ENCODE measurements around the gene ZNF660. TPM values are rescaled to one million over a fixed set of nuclear protein-coding genes. Genes with fewer than 3 reads are reported as not detected.

Gene ZNF660
- total and polyA plus RNA-seq, 9 of the 15 experiments (the other 6 are each of a cell fraction or from before 2014, with no cell fraction given), result 0.06 to 0.65 (median 0.17) TPM

DNA sequence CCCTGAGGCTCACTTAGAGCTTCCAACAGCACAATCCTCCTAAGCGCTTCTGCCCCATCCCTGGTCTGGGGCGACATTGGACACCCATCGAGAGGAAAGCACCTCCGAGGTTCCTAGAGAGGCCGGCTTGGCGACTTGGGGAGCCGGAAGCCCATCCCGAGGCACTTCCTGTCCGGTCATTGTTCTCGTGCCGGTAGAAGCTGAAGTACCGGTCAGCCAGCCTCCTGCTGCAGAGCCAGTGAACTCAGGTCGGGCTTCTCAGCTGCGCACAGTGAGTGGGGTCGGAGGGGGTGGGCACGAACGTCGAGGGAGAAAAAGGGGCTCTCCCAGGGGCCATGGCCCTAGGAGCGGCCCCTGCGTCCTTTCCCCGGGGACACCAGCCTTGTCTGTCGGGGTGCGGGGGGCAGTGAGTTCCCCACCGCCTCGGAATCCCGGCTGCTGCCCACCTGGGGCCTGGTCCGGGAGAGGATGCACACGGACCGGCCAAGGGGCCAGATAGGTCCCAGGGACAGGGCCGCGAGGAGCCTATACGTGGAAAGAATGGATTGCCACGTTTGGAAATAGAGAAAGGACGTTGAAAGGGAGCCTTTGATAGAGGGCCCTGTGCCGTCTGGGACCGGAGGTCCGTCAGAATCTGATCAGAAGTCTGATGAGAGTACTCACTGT lies 63.9 kb downstream of the ZNF660 start, which contains the start of gene ZNF35 (continued):
- TF ChIP-seq, protein P1, sequence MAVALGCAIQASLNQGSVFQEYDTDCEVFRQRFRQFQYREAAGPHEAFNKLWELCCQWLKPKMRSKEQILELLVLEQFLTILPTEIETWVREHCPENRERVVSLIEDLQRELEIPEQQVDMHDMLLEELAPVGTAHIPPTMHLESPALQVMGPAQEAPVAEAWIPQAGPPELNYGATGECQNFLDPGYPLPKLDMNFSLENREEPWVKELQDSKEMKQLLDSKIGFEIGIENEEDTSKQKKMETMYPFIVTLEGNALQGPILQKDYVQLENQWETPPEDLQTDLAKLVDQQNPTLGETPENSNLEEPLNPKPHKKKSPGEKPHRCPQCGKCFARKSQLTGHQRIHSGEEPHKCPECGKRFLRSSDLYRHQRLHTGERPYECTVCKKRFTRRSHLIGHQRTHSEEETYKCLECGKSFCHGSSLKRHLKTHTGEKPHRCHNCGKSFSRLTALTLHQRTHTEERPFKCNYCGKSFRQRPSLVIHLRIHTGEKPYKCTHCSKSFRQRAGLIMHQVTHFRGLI (CRISPR knock-in tag; IDR thresholded peaks at IDR 0.05), result no peak
- TF ChIP-seq HIVEP1 (CRISPR knock-in tag; IDR thresholded peaks at IDR 0.05), result no peak
- peak; percentile 83 for TF ChIP-seq DIDO1 (tag; IDR thresholded peaks at IDR 0.05; ENCODE audit: low read depth)
- TF ChIP-seq, protein P2, sequence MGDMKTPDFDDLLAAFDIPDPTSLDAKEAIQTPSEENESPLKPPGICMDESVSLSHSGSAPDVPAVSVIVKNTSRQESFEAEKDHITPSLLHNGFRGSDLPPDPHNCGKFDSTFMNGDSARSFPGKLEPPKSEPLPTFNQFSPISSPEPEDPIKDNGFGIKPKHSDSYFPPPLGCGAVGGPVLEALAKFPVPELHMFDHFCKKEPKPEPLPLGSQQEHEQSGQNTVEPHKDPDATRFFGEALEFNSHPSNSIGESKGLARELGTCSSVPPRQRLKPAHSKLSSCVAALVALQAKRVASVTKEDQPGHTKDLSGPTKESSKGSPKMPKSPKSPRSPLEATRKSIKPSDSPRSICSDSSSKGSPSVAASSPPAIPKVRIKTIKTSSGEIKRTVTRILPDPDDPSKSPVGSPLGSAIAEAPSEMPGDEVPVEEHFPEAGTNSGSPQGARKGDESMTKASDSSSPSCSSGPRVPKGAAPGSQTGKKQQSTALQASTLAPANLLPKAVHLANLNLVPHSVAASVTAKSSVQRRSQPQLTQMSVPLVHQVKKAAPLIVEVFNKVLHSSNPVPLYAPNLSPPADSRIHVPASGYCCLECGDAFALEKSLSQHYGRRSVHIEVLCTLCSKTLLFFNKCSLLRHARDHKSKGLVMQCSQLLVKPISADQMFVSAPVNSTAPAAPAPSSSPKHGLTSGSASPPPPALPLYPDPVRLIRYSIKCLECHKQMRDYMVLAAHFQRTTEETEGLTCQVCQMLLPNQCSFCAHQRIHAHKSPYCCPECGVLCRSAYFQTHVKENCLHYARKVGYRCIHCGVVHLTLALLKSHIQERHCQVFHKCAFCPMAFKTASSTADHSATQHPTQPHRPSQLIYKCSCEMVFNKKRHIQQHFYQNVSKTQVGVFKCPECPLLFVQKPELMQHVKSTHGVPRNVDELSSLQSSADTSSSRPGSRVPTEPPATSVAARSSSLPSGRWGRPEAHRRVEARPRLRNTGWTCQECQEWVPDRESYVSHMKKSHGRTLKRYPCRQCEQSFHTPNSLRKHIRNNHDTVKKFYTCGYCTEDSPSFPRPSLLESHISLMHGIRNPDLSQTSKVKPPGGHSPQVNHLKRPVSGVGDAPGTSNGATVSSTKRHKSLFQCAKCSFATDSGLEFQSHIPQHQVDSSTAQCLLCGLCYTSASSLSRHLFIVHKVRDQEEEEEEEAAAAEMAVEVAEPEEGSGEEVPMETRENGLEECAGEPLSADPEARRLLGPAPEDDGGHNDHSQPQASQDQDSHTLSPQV (IDR thresholded peaks at IDR 0.05), result no peak
- TF ChIP-seq SIN3B (IDR thresholded peaks at IDR 0.05; ENCODE audit: low read depth), result peak; percentile 82
- TF ChIP-seq, protein P3, sequence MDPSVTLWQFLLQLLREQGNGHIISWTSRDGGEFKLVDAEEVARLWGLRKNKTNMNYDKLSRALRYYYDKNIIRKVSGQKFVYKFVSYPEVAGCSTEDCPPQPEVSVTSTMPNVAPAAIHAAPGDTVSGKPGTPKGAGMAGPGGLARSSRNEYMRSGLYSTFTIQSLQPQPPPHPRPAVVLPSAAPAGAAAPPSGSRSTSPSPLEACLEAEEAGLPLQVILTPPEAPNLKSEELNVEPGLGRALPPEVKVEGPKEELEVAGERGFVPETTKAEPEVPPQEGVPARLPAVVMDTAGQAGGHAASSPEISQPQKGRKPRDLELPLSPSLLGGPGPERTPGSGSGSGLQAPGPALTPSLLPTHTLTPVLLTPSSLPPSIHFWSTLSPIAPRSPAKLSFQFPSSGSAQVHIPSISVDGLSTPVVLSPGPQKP (CRISPR knock-in tag; IDR thresholded peaks at IDR 0.05), result no peak
- TF ChIP-seq, protein P4, sequence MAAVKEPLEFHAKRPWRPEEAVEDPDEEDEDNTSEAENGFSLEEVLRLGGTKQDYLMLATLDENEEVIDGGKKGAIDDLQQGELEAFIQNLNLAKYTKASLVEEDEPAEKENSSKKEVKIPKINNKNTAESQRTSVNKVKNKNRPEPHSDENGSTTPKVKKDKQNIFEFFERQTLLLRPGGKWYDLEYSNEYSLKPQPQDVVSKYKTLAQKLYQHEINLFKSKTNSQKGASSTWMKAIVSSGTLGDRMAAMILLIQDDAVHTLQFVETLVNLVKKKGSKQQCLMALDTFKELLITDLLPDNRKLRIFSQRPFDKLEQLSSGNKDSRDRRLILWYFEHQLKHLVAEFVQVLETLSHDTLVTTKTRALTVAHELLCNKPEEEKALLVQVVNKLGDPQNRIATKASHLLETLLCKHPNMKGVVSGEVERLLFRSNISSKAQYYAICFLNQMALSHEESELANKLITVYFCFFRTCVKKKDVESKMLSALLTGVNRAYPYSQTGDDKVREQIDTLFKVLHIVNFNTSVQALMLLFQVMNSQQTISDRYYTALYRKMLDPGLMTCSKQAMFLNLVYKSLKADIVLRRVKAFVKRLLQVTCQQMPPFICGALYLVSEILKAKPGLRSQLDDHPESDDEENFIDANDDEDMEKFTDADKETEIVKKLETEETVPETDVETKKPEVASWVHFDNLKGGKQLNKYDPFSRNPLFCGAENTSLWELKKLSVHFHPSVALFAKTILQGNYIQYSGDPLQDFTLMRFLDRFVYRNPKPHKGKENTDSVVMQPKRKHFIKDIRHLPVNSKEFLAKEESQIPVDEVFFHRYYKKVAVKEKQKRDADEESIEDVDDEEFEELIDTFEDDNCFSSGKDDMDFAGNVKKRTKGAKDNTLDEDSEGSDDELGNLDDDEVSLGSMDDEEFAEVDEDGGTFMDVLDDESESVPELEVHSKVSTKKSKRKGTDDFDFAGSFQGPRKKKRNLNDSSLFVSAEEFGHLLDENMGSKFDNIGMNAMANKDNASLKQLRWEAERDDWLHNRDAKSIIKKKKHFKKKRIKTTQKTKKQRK (IDR thresholded peaks at IDR 0.05; ENCODE audit: borderline replicate concordance, low read depth, low read length), result no peak
- TF ChIP-seq, protein P5, sequence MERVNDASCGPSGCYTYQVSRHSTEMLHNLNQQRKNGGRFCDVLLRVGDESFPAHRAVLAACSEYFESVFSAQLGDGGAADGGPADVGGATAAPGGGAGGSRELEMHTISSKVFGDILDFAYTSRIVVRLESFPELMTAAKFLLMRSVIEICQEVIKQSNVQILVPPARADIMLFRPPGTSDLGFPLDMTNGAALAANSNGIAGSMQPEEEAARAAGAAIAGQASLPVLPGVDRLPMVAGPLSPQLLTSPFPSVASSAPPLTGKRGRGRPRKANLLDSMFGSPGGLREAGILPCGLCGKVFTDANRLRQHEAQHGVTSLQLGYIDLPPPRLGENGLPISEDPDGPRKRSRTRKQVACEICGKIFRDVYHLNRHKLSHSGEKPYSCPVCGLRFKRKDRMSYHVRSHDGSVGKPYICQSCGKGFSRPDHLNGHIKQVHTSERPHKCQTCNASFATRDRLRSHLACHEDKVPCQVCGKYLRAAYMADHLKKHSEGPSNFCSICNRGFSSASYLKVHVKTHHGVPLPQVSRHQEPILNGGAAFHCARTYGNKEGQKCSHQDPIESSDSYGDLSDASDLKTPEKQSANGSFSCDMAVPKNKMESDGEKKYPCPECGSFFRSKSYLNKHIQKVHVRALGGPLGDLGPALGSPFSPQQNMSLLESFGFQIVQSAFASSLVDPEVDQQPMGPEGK (CRISPR knock-in tag; IDR thresholded peaks at IDR 0.05; ENCODE audit: borderline replicate concordance), result no peak
- no peak for TF ChIP-seq PTRF (tag; IDR thresholded peaks at IDR 0.05)
- TF ChIP-seq ZNF184 (CRISPR knock-in tag; IDR thresholded peaks at IDR 0.05), result no peak
- TF ChIP-seq NBN (IDR thresholded peaks at IDR 0.05; ENCODE audit: low read depth), result no peak
- TF ChIP-seq CBX8 (IDR thresholded peaks at IDR 0.05; ENCODE audit: borderline replicate concordance, extremely low read depth, low read depth, low read length, poor library complexity, severe bottlenecking), result no peak
- no peak for TF ChIP-seq TCFL5 (CRISPR knock-in tag; conservative IDR thresholded peaks at IDR 0.05)
- TF ChIP-seq ZNF253 (CRISPR knock-in tag; conservative IDR thresholded peaks at IDR 0.05), result no peak
- TF ChIP-seq RBM39 (optimal IDR thresholded peaks at IDR 0.05; ENCODE audit: low read depth, low read length), result no peak
